Effector memory CD8-positive, alpha-beta T cell (primary cell): ENCODE data around the gene ACADM.
"Not testable (repeated sequence)": the region's sequence is repeated elsewhere in the genome, so short reads cannot be mapped to it uniquely, and the experiment has no call there.

Source experiments
- ATAC-seq: fragments of 150-1000 bp; cut with Tn5 transposase; replicated peaks from 2 replicates; pipeline ENCODE4 v1.10.0; 2021; ENCODE audit warnings: mild to moderate bottlenecking, moderate library complexity
- DNase-seq, 3 experiments: peaks; one replicate each; pipeline ENCODE4 v3.0.0; 2021
- H3K27ac Mint-ChIP-seq, 2 donors: one replicate each; pipeline ENCODE4 v1.8.0; 2022; ENCODE audit warnings: mild to moderate bottlenecking in 2 of 2, mixed read lengths in 2 of 2, moderate library complexity in 2 of 2
- H3K27me3 Mint-ChIP-seq, 2 donors: one replicate each; pipeline ENCODE4 v1.8.0; 2022; ENCODE audit warnings: mixed read lengths in 2 of 2
- H3K36me3 Mint-ChIP-seq: one replicate; pipeline ENCODE4 v1.8.0; 2022; ENCODE audit warnings: mild to moderate bottlenecking, moderate library complexity, mixed read lengths; ENCODE audit not compliant: insufficient read depth
- H3K4me1 Mint-ChIP-seq, 2 donors: one replicate each; pipeline ENCODE4 v1.8.0; 2022; ENCODE audit warnings: low read depth in 2 of 2, mixed read lengths in 2 of 2
- H3K4me3 Mint-ChIP-seq, 2 donors: one replicate each; pipeline ENCODE4 v1.8.0; 2022; ENCODE audit warnings: mild to moderate bottlenecking in 2 of 2, mixed read lengths in 2 of 2, moderate library complexity in 2 of 2
- H3K9me3 Mint-ChIP-seq, 2 donors: one replicate each; pipeline ENCODE4 v1.8.0; 2022; ENCODE audit warnings: mixed read lengths in 2 of 2
- total RNA-seq, 9 experiments: gene quantifications; one replicate each; lab custom pipeline; 2026; lab: John Stamatoyannopoulos, UW

Gene ACADM
- total RNA-seq: 16.8 to 50.8 (median 45.6) reads per million in 9 experiments

DNA sequence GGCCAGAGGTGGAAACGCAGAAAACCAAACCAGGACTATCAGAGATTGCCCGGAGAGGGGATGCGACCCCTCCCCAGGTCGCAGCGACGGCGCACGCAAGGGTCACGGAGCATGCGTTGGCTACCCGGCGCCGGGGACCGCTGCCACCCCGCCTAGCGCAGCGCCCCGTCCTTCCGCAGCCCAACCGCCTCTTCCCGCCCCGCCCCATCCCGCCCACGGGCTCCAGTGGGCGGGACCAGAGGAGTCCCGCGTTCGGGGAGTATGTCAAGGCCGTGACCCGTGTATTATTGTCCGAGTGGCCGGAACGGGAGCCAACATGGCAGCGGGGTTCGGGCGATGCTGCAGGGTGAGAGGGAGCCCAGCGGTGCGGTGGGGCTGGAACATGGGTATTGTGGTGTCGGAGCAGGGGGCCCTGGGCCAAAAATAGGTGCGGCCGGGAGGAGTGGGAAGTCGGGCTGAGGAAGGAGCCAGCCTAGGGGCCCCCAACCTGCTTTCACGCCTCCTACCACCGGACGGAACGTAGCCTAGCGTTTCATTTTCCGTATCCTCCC is at the start of gene ACADM:
ACADM (plus strand) TSS at position 238 of the 551 bp plus-strand sequence; CDS start at position 317, 79 bp downstream.
- Mint-ChIP-seq H3K4me1 (peaks cover 15 to 30% of the 10 kb centered on the region in 2 donors), H3K36me3 (no peaks in the 10 kb centered on the region)

DNA sequence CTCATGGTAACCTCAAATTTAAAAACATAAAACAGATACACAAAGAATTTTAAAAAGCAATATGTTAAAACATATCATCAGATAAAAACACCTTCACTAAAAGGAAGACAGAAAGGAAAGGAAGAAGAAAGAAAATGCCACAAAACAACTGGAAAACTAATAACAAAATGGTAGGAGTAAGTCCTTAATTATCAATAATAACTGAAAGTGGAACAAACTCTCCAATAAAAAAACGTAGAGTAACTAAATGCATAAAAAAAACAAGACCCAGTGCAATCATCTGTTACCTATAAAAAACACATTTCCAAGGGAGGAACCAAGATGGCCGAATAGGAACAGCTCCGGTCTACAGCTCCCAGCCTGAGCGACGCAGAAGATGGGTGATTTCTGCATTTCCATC is 47.1 kb upstream of the ACADM start:
- Mint-ChIP-seq H3K36me3 (no peaks in the 10 kb centered on the region), H3K27ac (no peak overlapping the region), H3K9me3 (no peaks in the 10 kb centered on the region), H3K4me3 (no peak overlapping the region), H3K27me3 (peaks cover 33% of the 10 kb centered on the region in 2 donors), H3K4me1 (no peaks in the 10 kb centered on the region)
- no peak for DNase-seq
- ATAC-seq: no peak

More for the DNA sequence above, at the start of gene ACADM:
- DNase-seq (peak; percentile 73 to 78 (median 75)), ATAC-seq (peak; percentile 94)
- no peaks in the 10 kb centered on the region for H3K9me3 Mint-ChIP-seq
- H3K4me3 Mint-ChIP-seq: peak within 1 kb of the TSS; percentile 98 to 99
- peak within 1 kb of the TSS; percentile 95 to 99 for H3K27ac Mint-ChIP-seq
- H3K27me3 Mint-ChIP-seq: no peaks in the 10 kb centered on the region

DNA sequence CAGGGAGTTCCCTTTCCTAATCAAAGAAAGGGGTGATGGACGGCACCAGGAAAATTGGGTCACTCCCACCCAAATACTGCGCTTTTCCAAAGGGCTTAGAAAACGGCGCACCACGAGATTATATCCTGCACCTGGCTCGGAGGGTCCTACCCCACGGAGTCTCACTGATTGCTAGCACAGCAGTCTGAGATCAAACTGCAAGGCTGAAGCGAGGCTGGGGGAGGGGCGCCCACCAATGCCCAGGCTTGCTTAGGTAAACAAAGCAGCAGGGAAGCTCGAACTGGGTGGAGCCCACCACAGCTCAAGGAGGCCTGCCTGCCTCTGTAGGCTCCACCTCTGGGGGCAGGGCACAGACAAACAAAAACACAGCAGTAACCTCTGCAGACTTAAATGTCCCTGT is 46.5 kb upstream of the ACADM start:
- not testable (repeated sequence) for H3K36me3 Mint-ChIP-seq, H3K27ac Mint-ChIP-seq, ATAC-seq, DNase-seq, H3K9me3 Mint-ChIP-seq, H3K4me1 Mint-ChIP-seq, H3K4me3 Mint-ChIP-seq
- H3K27me3 Mint-ChIP-seq: peaks cover 30 to 33% of the 10 kb centered on the region in 2 donors

DNA sequence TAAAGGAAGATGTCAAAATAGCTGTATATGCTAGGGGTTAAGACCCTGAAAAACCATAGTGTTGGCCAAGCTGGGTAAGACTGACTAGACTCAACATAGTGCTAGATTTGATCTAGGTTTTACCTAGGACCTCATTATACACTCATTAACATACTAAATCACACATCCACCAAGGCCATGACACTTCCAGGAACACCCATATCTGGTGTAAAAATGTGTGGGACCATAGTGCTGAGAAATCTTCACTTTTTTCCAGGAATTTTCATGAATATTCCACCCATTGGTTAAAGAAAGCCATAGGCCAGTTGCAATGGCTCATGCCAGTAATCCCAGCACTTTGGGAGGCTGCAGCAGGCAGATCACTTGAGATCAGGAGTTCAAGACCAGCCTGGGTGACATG is 34.0 kb upstream of the ACADM start:
- H3K4me1 Mint-ChIP-seq: no peaks in the 10 kb centered on the region
- no peak overlapping the region for H3K27ac Mint-ChIP-seq
- H3K36me3 Mint-ChIP-seq: no peaks in the 10 kb centered on the region
- ATAC-seq (no peak), DNase-seq (no peak)
- peaks cover 0 to 1% of the 10 kb centered on the region in 2 donors for H3K9me3 Mint-ChIP-seq
- no peak overlapping the region for H3K4me3 Mint-ChIP-seq
- peaks cover 16 to 19% of the 10 kb centered on the region in 2 donors for H3K27me3 Mint-ChIP-seq

DNA sequence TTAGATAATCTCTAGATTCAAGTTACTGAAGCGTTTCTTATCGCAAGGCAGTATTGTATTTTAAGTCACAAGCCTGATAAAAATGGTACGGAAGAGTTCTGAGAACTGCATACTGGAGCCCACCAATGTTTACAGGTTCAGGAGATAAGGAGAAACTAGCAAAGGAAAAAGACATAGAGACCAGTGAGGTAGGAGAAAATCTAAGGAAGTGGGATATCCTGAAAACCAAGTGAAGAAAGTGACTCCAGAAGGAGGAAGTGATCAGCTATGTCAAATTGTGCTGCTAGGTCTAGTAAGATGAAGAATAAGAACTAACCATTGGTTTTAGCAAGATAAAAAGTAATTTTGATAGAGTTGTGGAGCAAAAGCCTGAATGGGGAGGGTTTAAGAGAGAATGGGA is 31.0 kb upstream of the ACADM start:
- Mint-ChIP-seq H3K4me1 (no peaks in the 10 kb centered on the region), H3K27me3 (peaks cover 6 to 17% of the 10 kb centered on the region in 2 donors), H3K27ac (no peak overlapping the region), H3K9me3 (no peaks in the 10 kb centered on the region), H3K36me3 (no peaks in the 10 kb centered on the region), H3K4me3 (no peak overlapping the region)
- ATAC-seq (no peak), DNase-seq (no peak)

DNA sequence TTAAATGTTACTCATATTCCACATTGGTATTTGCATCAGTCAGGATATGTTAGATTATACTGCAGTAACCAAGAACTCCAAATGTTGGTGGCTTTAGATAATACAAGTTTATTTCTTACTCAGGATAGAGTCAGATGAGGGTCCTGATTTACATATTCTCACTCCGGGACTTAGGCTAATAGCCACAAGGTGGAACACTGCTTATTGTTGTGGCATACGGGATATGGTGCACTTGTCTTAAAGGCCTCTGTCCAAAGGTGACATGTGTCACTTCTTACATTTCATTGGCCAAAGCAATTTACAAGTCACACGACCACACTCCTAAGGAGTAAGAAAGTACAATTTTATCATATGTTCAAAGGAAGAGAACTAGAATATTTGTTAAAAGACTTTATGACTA is 28.5 kb upstream of the ACADM start:
- no peaks in the 10 kb centered on the region for H3K36me3 Mint-ChIP-seq
- no peaks in the 10 kb centered on the region for H3K4me1 Mint-ChIP-seq
- peaks cover 27 to 28% of the 10 kb centered on the region in 2 donors for H3K27me3 Mint-ChIP-seq
- H3K4me3 Mint-ChIP-seq: no peak overlapping the region
- DNase-seq: no peak
- ATAC-seq: no peak
- H3K27ac Mint-ChIP-seq: no peak overlapping the region
- no peaks in the 10 kb centered on the region for H3K9me3 Mint-ChIP-seq

DNA sequence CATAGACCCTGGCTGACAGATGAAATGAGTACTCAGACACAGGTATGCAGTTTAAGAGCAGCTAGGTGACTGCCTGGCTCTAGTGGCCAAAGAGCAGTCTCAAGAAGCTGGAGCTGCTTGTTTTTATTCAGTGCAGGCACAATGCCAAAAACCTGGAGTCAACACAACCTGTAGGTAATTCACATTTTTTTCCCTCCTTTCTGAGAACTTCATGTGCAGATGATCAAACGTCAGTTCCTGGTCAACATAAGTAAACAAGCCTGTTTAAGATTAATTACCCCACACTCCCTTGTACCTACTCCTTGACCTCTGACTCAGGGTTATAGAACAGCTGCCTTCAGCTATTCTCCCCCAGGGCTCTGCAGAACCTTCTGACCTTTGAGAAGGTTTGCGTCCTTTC is 17.3 kb upstream of the ACADM start:
- DNase-seq (no peak), ATAC-seq (no peak)
- Mint-ChIP-seq H3K9me3 (no peaks in the 10 kb centered on the region), H3K4me1 (no peaks in the 10 kb centered on the region), H3K36me3 (no peaks in the 10 kb centered on the region), H3K4me3 (no peak overlapping the region), H3K27ac (no peak overlapping the region), H3K27me3 (peaks cover 14 to 37% of the 10 kb centered on the region in 2 donors)

DNA sequence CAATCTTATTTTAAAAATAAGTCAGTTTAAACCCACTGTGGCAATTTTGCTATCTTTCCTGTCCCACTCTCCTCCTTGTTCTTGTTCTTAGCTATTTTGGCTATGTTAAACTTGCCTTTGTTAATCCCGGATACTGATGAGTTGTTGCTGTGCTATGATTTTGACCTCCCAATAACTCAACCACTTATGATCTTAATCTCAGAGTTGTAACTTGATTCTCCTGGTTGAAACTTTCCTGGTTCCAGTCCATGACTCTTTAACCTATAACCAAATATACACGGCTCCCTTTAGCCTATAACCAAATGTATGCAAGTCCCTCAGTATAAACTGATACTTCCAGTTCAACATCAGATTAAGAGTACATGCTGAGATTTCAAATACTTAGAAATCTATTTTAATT is 15.6 kb upstream of the ACADM start:
- H3K27me3 Mint-ChIP-seq: peaks cover 15 to 39% of the 10 kb centered on the region in 2 donors
- H3K36me3 Mint-ChIP-seq: no peaks in the 10 kb centered on the region
- H3K4me1 Mint-ChIP-seq: no peaks in the 10 kb centered on the region
- DNase-seq (no peak), ATAC-seq (no peak)
- H3K9me3 Mint-ChIP-seq: no peaks in the 10 kb centered on the region
- no peak overlapping the region for H3K4me3 Mint-ChIP-seq
- H3K27ac Mint-ChIP-seq: no peak overlapping the region

DNA sequence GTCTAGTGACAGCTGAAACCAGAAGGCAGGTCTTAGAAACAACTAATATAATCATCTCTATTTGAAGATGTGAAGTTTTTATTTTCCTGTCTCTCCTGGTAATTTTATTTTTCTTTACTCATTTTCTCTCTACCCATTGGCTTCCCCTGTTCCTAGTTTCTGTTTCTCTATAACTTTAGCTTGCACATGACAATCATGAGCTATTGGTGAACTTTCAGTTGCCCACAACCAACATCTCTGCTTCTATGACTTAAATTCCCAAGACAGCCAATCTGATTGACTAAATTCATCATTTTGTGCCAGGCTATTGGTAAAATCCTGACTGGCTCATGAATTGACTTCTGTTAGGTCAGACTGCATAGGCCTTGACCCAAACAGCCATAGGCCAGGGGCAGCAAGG is 13.7 kb upstream of the ACADM start:
- DNase-seq: no peak
- peaks cover 25 to 51% of the 10 kb centered on the region in 2 donors for H3K27me3 Mint-ChIP-seq
- no peak for ATAC-seq
- H3K9me3 Mint-ChIP-seq: no peaks in the 10 kb centered on the region
- H3K4me3 Mint-ChIP-seq: no peak overlapping the region
- H3K36me3 Mint-ChIP-seq: no peaks in the 10 kb centered on the region
- H3K4me1 Mint-ChIP-seq: no peaks in the 10 kb centered on the region
- no peak overlapping the region for H3K27ac Mint-ChIP-seq

DNA sequence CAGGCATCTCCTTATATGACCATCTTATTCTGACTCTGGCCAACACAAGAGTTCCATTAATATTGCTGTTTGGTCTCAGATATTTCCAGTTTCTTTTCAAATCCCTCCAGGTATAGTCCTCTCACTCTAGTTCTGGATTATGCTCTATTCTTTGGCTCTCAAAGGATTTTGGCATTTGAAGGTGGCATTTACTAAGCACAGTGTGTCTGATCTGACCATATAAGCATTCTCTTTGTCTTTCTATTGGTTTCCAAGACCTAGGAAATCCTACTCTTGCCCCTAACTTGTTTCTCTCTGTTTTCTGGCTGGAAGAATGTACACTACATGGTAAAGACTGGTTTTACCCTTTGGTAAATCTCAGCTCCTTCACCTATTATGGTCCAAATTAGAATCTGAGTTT is 12.7 kb upstream of the ACADM start:
- no peaks in the 10 kb centered on the region for H3K9me3 Mint-ChIP-seq
- ATAC-seq (no peak), DNase-seq (no peak)
- no peaks in the 10 kb centered on the region for H3K36me3 Mint-ChIP-seq
- H3K4me1 Mint-ChIP-seq: no peaks in the 10 kb centered on the region
- no peak overlapping the region for H3K27ac Mint-ChIP-seq
- no peak overlapping the region for H3K4me3 Mint-ChIP-seq
- H3K27me3 Mint-ChIP-seq: peaks cover 27 to 45% of the 10 kb centered on the region in 2 donors

DNA sequence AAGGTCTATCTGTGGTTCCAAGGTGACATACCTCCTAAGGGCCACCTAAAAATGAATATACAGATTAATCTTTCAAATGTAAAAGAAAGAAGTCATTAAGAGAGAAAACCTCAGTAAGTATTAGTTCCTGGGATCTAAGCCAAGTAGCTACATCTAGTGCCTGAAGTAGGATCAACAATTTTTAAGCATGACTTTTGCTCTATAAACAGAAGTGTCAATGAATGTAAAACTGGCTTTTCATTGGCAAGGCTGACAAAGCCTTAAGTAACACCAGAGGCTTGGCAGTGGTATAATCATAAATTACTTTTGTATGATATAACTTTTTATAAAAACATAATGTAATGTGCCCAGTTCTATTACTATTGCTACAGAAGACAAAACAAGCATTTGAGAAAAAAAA is 12.2 kb upstream of the ACADM start:
- DNase-seq (no peak), ATAC-seq (no peak)
- Mint-ChIP-seq H3K27me3 (peaks cover 25 to 43% of the 10 kb centered on the region in 2 donors), H3K9me3 (no peaks in the 10 kb centered on the region), H3K27ac (no peak overlapping the region), H3K4me3 (no peak overlapping the region), H3K36me3 (peaks cover 4% of the 10 kb centered on the region), H3K4me1 (no peaks in the 10 kb centered on the region)

DNA sequence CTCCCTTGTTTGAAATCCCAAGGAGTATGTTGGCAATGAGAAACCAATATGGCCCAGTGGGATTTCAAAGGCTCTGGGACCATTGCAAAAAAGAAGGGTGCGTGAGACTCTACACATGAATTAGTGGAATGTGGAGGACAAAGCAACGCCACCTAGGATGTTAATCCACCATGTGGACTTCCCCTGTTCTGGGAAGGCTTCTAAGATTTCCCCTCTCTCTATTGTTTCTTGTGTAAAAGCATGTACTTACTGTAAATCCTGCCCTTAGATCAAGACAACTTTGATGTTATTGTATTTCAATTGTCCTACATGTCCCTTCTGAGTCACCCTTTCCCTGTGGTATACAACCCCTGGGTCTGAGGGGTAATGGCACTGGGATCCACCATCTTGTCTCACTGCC is 4.7 kb upstream of the ACADM start:
- ATAC-seq (no peak), DNase-seq (no peak)
- Mint-ChIP-seq H3K4me1 (peaks cover 0 to 6% of the 10 kb centered on the region in 2 donors), H3K27me3 (peaks cover 7 to 8% of the 10 kb centered on the region in 2 donors), H3K4me3 (no peak overlapping the region), H3K27ac (no peak overlapping the region), H3K9me3 (no peaks in the 10 kb centered on the region), H3K36me3 (peaks cover 4% of the 10 kb centered on the region)

DNA sequence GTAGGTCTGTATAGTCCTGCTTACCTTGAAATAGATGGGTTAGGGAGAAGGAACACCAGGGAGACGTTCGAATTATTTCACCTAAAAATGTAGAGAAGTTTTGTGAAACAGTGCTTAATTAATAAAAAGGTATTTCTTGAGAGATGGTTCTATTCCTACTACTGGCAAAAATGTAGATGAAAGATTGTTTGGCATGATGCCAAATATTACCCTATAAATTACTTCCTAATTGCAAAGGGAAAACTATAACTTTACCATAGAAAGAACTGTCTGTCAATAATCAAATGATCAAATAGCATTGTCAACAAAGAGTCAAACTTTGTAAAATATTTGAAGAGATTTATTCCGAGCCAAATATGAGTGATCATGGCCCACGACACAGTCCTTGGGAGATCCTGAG is 4.2 kb upstream of the ACADM start:
- Mint-ChIP-seq H3K36me3 (peaks cover 4% of the 10 kb centered on the region), H3K4me1 (peaks cover 1 to 8% of the 10 kb centered on the region in 2 donors), H3K27me3 (peaks cover 3 to 7% of the 10 kb centered on the region in 2 donors), H3K27ac (peak overlapping the region in 1 of 2 donors; percentile 10), H3K4me3 (no peak overlapping the region), H3K9me3 (no peaks in the 10 kb centered on the region)
- DNase-seq: no peak
- no peak for ATAC-seq

DNA sequence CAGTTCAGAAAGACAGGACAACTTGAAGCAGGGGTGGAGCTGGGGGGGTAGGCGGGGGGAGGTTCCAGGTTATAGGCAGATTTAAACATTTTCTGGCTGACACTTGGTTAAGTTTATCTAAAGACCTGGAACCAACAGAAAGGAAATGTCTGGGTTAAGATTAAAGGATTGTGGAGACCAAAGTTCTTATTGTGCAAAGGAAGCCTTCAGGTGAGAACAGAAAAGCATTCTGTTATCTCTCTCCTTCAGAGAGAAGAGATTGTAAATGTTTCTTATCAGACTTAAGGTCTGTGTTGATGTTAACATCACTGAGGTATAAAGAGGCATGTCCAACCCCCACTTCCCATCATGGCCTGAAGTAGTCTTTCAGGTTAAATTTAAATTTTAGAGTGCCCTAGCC is 3.7 kb upstream of the ACADM start:
- H3K4me3 Mint-ChIP-seq: no peak overlapping the region
- peak overlapping the region in 1 of 2 donors; percentile 10 for H3K27ac Mint-ChIP-seq
- H3K9me3 Mint-ChIP-seq: no peaks in the 10 kb centered on the region
- ATAC-seq (no peak), DNase-seq (no peak)
- H3K36me3 Mint-ChIP-seq: peaks cover 4% of the 10 kb centered on the region
- H3K27me3 Mint-ChIP-seq: peaks cover 0 to 7% of the 10 kb centered on the region in 2 donors
- H3K4me1 Mint-ChIP-seq: peaks cover 6 to 9% of the 10 kb centered on the region in 2 donors
